Panc1 (cell line): ENCODE measurements around the gene PPP4R3B. TPM values are rescaled to one million over a fixed set of nuclear protein-coding genes. Genes with fewer than 3 reads are reported as not detected.
"Not testable (repeated sequence)": the region's sequence is repeated elsewhere in the genome, so short reads cannot be mapped to it uniquely, and the experiment has no call there.

Experiments used
- ATAC-seq: fragments of 200-7000 bp; cut with Tn5 transposase; 2 replicates; pipeline ENCODE4 v1.9.1; 2020; ENCODE audit warnings: mild to moderate bottlenecking, moderate library complexity
- BruUV-seq: library from RNA; stranded (reverse); fragments of 400-500 nt; replicated peaks from 2 replicates; lab custom pipeline; 2021; lab: Mats Ljungman, UMichigan
- CTCF ChIA-PET: fragments of 300-600 bp; sonication (Branson Sonifier 250); formaldehyde crosslinking; loops from one replicate; lab custom pipeline; 2022; ENCODE audit warnings: antibody characterized with exemption; lab: Charles Lee
- POLR2A ChIA-PET: fragments of 300-600 bp; sonication (Branson Sonifier 250); formaldehyde crosslinking; loops from one replicate; lab custom pipeline; 2022; ENCODE audit warnings: antibody characterized with exemption; lab: Charles Lee
- DNase-seq: peaks from one replicate; pipeline ENCODE4 v3.0.0-alpha.2; 2010; ENCODE audit warnings: low read depth, low spot score
- H3K27ac ChIP-seq: 2 replicates; pipeline ENCODE4 v1.5.1; 2011; ENCODE audit warnings: mild to moderate bottlenecking, low read length, inconsistent platforms
- H3K27me3 ChIP-seq: fragments of 200-500 bp; sonication (Bioruptor generic); 2 replicates; pipeline ENCODE4 v1.6.0; 2014; ENCODE audit warnings: low read length, inconsistent platforms; ENCODE audit not compliant: control insufficient read depth, insufficient read depth
- H3K36me3 ChIP-seq: fragments of 200-500 bp; sonication (Bioruptor generic); 2 replicates; pipeline ENCODE4 v1.5.1; 2014; ENCODE audit warnings: inconsistent platforms, mild to moderate bottlenecking, low read length, moderate library complexity; ENCODE audit not compliant: control insufficient read depth, insufficient read depth
- H3K4me1 ChIP-seq: 2 replicates; pipeline ENCODE4 v1.5.1; 2011; ENCODE audit warnings: inconsistent platforms, mild to moderate bottlenecking, low read length, moderate library complexity; ENCODE audit not compliant: control insufficient read depth, insufficient read depth
- H3K4me3 ChIP-seq, 2 experiments: 2 replicates each; pipeline ENCODE4 v1.5.1; 2011 to 2012; ENCODE audit warnings: low read depth in 2 of 2, low read length in 2 of 2, mild to moderate bottlenecking in 2 of 2, inconsistent platforms in 1 of 2, moderate library complexity in 1 of 2
- H3K9me3 ChIP-seq: fragments of 200-500 bp; sonication (Bioruptor generic); 2 replicates; pipeline ENCODE4 v1.5.1; 2014; ENCODE audit warnings: low read depth, mild to moderate bottlenecking, inconsistent platforms, low read length, moderate library complexity; ENCODE audit not compliant: control insufficient read depth, insufficient read depth
- POLR2AphosphoS5 ChIP-seq: IDR thresholded peaks from 2 replicates; pipeline ENCODE4 v1.6.1; 2012; ENCODE audit warnings: mild to moderate bottlenecking, low read depth, low read length, moderate library complexity
- SIN3A ChIP-seq: IDR thresholded peaks from 2 replicates; pipeline ENCODE4 v1.6.1; 2012; ENCODE audit warnings: low read depth, mild to moderate bottlenecking, low read length, moderate library complexity, borderline replicate concordance; ENCODE audit not compliant: insufficient read depth
- TCF7L2 ChIP-seq: IDR thresholded peaks from 2 replicates; pipeline ENCODE4 v1.6.1; 2011; ENCODE audit warnings: mild to moderate bottlenecking, low read depth, low read length, inconsistent platforms
- in situ Hi-C: cut with HindIII; loops from 2 replicates; pipeline ENCODE4 v1.10.0; 2016; ENCODE audit warnings: low sequenced_read_pairs, low pct_unique_long_range_greater_than_20kb
- intact Hi-C: fragments of 100-400 bp; cut with micrococcal nuclease; formaldehyde crosslinking; loops from one replicate; pipeline ENCODE4 v1.10.0; 2022; ENCODE audit not compliant: unreplicated experiment
- total RNA-seq: library from RNA; stranded (reverse); gene quantifications from one replicate; pipeline ENCODE4 v1.2.1, GENCODE V29; 2021; ENCODE audit not compliant: unreplicated experiment
- TF ChIP-seq, protein P1 (sequence below), 2 experiments: IDR thresholded peaks; 2 replicates each; pipeline ENCODE4 v1.6.1; 2011 to 2012; ENCODE audit warnings: low read depth in 2 of 2, control low read depth in 1 of 2, low read length in 1 of 2, mild to moderate bottlenecking in 1 of 2, moderate library complexity in 1 of 2; ENCODE audit not compliant: insufficient read depth in 1 of 2
- TF ChIP-seq, protein P2 (sequence below): fragments of 450-650 bp; IDR thresholded peaks from 2 replicates; pipeline ENCODE4 v1.5.1; 2017; ENCODE audit warnings: mild to moderate bottlenecking

PPP4R3B gene
- total RNA-seq, 1 experiment from 2014 or later: 50.7 TPM

DNA sequence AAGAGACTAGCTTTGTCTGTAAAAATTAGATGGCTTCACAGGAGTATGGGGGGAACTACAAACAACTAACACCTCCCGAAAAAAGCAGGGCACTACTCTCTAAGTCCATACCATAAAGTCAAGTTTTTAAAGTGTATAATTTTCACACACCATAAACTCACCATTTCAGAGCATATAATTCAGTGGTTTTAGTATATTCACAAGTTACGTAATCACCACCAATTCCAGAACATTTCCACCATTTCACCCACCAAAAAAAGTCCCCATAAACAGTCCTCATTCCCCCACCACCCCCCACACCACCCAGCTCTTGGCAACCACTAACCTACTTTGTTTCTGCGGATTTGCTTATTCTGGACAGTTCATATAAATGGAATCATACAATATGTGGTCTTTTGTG lies 64.1 kb downstream of the PPP4R3B start:
- ATAC-seq (no peak), DNase-seq (no peak)
- H3K27me3 ChIP-seq: no peaks in the 10 kb centered on the region
- no peak overlapping the region for H3K4me3 ChIP-seq
- in situ Hi-C loops: no loop called here
- peaks cover 14% of the 10 kb centered on the region; the same call in 1 of the 2 replicates for H3K36me3 ChIP-seq
- no TSS peak for BruUV-seq
- intact Hi-C loops: no loop called here
- H3K27ac ChIP-seq: no peak overlapping the region
- ChIA-PET POLR2A (no interaction called here), CTCF (no interaction called here)
- TF ChIP-seq, protein P1, sequence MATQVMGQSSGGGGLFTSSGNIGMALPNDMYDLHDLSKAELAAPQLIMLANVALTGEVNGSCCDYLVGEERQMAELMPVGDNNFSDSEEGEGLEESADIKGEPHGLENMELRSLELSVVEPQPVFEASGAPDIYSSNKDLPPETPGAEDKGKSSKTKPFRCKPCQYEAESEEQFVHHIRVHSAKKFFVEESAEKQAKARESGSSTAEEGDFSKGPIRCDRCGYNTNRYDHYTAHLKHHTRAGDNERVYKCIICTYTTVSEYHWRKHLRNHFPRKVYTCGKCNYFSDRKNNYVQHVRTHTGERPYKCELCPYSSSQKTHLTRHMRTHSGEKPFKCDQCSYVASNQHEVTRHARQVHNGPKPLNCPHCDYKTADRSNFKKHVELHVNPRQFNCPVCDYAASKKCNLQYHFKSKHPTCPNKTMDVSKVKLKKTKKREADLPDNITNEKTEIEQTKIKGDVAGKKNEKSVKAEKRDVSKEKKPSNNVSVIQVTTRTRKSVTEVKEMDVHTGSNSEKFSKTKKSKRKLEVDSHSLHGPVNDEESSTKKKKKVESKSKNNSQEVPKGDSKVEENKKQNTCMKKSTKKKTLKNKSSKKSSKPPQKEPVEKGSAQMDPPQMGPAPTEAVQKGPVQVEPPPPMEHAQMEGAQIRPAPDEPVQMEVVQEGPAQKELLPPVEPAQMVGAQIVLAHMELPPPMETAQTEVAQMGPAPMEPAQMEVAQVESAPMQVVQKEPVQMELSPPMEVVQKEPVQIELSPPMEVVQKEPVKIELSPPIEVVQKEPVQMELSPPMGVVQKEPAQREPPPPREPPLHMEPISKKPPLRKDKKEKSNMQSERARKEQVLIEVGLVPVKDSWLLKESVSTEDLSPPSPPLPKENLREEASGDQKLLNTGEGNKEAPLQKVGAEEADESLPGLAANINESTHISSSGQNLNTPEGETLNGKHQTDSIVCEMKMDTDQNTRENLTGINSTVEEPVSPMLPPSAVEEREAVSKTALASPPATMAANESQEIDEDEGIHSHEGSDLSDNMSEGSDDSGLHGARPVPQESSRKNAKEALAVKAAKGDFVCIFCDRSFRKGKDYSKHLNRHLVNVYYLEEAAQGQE (IDR thresholded peaks at IDR 0.05; ENCODE audit: insufficient read depth in 1 of 2, low read depth in 2 of 2, low read length in 1 of 2): no peak
- no peak for TF ChIP-seq SIN3A
- no peak for TF ChIP-seq POLR2AphosphoS5
- no peak for TF ChIP-seq TCF7L2
- TF ChIP-seq, protein P2, sequence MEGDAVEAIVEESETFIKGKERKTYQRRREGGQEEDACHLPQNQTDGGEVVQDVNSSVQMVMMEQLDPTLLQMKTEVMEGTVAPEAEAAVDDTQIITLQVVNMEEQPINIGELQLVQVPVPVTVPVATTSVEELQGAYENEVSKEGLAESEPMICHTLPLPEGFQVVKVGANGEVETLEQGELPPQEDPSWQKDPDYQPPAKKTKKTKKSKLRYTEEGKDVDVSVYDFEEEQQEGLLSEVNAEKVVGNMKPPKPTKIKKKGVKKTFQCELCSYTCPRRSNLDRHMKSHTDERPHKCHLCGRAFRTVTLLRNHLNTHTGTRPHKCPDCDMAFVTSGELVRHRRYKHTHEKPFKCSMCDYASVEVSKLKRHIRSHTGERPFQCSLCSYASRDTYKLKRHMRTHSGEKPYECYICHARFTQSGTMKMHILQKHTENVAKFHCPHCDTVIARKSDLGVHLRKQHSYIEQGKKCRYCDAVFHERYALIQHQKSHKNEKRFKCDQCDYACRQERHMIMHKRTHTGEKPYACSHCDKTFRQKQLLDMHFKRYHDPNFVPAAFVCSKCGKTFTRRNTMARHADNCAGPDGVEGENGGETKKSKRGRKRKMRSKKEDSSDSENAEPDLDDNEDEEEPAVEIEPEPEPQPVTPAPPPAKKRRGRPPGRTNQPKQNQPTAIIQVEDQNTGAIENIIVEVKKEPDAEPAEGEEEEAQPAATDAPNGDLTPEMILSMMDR: no peak
- H3K9me3 ChIP-seq: no peaks in the 10 kb centered on the region
- H3K4me1 ChIP-seq: no peaks in the 10 kb centered on the region

DNA sequence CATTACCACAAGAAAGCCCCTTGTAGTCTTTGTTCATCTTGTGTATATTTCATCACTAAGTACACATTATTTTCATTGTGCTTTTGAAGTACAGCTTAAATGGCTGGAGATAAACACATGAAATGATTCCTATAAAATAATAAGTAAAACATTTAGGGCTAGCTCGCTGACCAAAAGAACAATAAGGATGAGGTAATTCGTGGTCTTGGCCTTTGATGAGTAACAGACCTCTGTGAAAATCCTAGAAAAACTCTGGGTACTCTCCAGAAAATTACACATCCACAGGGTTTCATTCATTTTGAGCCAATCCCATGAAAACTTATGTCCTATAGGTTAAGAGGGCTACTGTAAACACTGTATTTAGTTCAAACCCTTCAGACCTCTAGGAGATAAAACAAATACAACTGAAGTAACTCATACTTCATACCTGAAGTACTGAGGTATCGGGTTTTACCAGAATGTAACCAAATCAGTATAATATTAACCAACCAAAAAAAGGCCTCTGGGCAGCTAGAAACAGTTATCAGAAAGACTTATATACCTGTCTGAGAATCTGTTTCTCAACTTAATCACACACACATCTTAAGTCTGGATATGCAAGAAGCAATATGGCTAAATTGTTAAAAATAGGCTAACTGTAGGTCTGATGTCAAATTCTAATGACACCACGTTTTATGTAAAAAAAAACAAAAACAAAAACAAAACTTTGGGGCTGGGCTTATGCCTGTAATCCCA lies 66.9 kb downstream of the PPP4R3B start:
- H3K36me3 ChIP-seq: peaks cover 15% of the 10 kb centered on the region; the same call in 1 of the 2 replicates
- H3K4me3 ChIP-seq: no peak overlapping the region
- no peak overlapping the region for H3K27ac ChIP-seq
- H3K4me1 ChIP-seq: no peaks in the 10 kb centered on the region
- ATAC-seq: no peak
- intact Hi-C loops (no loop called here), in situ Hi-C loops (no loop called here)
- ChIA-PET POLR2A (no interaction called here), CTCF (no interaction called here)
- TF ChIP-seq POLR2AphosphoS5 (no peak), SIN3A (no peak), TCF7L2 (no peak)
- TF ChIP-seq, protein P1 (IDR thresholded peaks at IDR 0.05; ENCODE audit: insufficient read depth in 1 of 2, low read depth in 2 of 2, low read length in 1 of 2): no peak
- TF ChIP-seq, protein P2: no peak
- H3K9me3 ChIP-seq: no peaks in the 10 kb centered on the region
- DNase-seq: no peak
- no TSS peak for BruUV-seq
- H3K27me3 ChIP-seq: no peaks in the 10 kb centered on the region

DNA sequence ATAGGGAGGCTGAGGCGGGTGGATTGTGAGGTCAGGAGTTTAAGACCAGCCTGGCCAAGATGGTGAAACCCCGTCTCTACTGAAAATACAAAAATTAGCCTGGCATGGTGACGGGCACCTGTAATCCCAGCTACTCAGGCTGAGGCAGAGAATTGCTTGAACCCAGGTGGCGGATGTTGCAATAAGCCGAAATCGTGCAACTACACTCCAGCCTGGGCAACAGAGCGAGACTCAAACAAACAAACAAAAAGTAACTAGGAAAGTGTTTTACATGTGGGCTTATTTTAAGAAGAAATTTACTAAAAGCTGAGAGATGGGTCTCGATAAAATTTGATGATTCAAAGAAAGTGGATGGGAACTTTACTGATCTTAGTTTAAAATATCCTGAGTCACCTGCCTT lies 69.7 kb downstream of the PPP4R3B start:
- in situ Hi-C loops, H3K9me3 ChIP-seq, CTCF ChIA-PET, POLR2A ChIA-PET, H3K4me3 ChIP-seq, H3K27me3 ChIP-seq, ATAC-seq, H3K4me1 ChIP-seq, intact Hi-C loops, BruUV-seq, DNase-seq, H3K27ac ChIP-seq: not testable (repeated sequence)
- H3K36me3 ChIP-seq: peaks cover 23% of the 10 kb centered on the region
